Measurements from ENCODE around the gene SERGEF. TPM values are rescaled to one million over a fixed set of nuclear protein-coding genes. Genes with fewer than 3 reads are reported as not detected.

The SERGEF gene
- total and polyA plus RNA-seq, 2 of the 4 experiments (the other 2 are of a cell fraction), result 12.2 to 18.1 TPM

GRCh38 chr11:17988465-17988864 lies 24.4 kb downstream of the SERGEF start:
- H2BK5ac ChIP-seq (ENCODE audit: low read depth, low read length, poor library complexity, severe bottlenecking), result no peak overlapping the region
- H3K23ac ChIP-seq (ENCODE audit: low read depth, low read length), result no peak overlapping the region
- ATAC-seq (ENCODE audit: low read depth), result no peak
- peaks cover 7% of the 10 kb centered on the region; the same call in 1 of the 2 replicates for H3K4me1 ChIP-seq (ENCODE audit: control insufficient read depth, insufficient read depth, low read length)
- dilution Hi-C loops (cut with HindIII; ENCODE audit: low sequenced_read_pairs, unreplicated experiment) (loop anchor here (10.0 to 25.0 kb wide), 2 partner anchors 251 to 394 kb away; partner anchors contain the start of gene KCNC1), in situ Hi-C loops (cut with MboI; ENCODE audit: low sequenced_read_pairs) (no loop called here), intact Hi-C loops (cut with micrococcal nuclease) (no loop called here)
- no peaks in the 10 kb centered on the region for H3K27me3 ChIP-seq (ENCODE audit: control insufficient read depth, insufficient read depth, low read length)
- no peaks in the 10 kb centered on the region; the same call in 1 of the 2 replicates for H3K9me1 ChIP-seq (ENCODE audit: insufficient read depth, low read length)
- H3K4ac ChIP-seq (ENCODE audit: low read depth, low read length), result no peak overlapping the region
- no peak overlapping the region for H2AFZ ChIP-seq (replicated peaks; ENCODE audit: low read length, poor library complexity)
- H2BK15ac ChIP-seq (ENCODE audit: low read depth, low read length), result no peak overlapping the region
- H3K14ac ChIP-seq (replicated peaks; ENCODE audit: low read depth, low read length), result no peak overlapping the region
- H3K4me3 ChIP-seq (ENCODE audit: insufficient read depth, low read depth, low read length), result no peak overlapping the region
- no TSS peak for BruUV-seq (replicated peaks)
- H4K91ac ChIP-seq (ENCODE audit: insufficient read depth, low read depth, low read length), result no peak overlapping the region
- H3K36me3 ChIP-seq (ENCODE audit: control insufficient read depth, insufficient read depth, low read length), result peaks cover 3% of the 10 kb centered on the region
- WGBS, 2 experiments (ENCODE audit: extremely low coverage in 2 of 2, insufficient read length in 1 of 2), result no CpG with 5 or more reads among the region's 1 CpG
- no peak for DNase-seq
- no peak overlapping the region for H3K27ac ChIP-seq (ENCODE audit: insufficient read depth, low read length)
- no peaks in the 10 kb centered on the region for H4K20me1 ChIP-seq (ENCODE audit: insufficient read depth, low read length)
- no peak overlapping the region for H3K56ac ChIP-seq (ENCODE audit: extremely low read depth, insufficient read depth, low read length)
- no peaks in the 10 kb centered on the region for H3K9me3 ChIP-seq (ENCODE audit: control insufficient read depth, insufficient read depth, low read length)
- H4K5ac ChIP-seq (ENCODE audit: low read depth, low read length), result no peak overlapping the region
- H3K4me2 ChIP-seq (ENCODE audit: low read depth, low read length), result no peak overlapping the region
- no peaks in the 10 kb centered on the region for H3K79me1 ChIP-seq (ENCODE audit: low read depth in 1 of 2, low read length in 2 of 2)
- no peak overlapping the region for H3K9ac ChIP-seq (ENCODE audit: low read depth, low read length)
- no peak overlapping the region for H2BK20ac ChIP-seq (ENCODE audit: low read depth, low read length)
- H2AK5ac ChIP-seq (ENCODE audit: low read depth, low read length), result no peak overlapping the region
- TF ChIP-seq BHLHE40 (IDR thresholded peaks at IDR 0.05; ENCODE audit: low read depth, low read length) (no peak), MXI1 (IDR thresholded peaks at IDR 0.05; ENCODE audit: borderline replicate concordance, low read depth, low read length) (no peak), FOS (IDR thresholded peaks at IDR 0.05; ENCODE audit: low read depth, low read length) (no peak), RAD21 (IDR thresholded peaks at IDR 0.05; ENCODE audit: low read length) (no peak), ELK1 (IDR thresholded peaks at IDR 0.05; ENCODE audit: borderline replicate concordance, low read depth, low read length) (no peak), CEBPB (IDR thresholded peaks at IDR 0.05; ENCODE audit: low read depth, low read length) (no peak), POLR2A (IDR thresholded peaks at IDR 0.05; ENCODE audit: low read depth, low read length) (no peak), NFE2L2 (IDR thresholded peaks at IDR 0.05; ENCODE audit: low read depth, low read length) (no peak), MAZ (IDR thresholded peaks at IDR 0.05; ENCODE audit: borderline replicate concordance, low read depth, low read length) (no peak), MAFK (IDR thresholded peaks at IDR 0.05; ENCODE audit: low read depth, low read length) (no peak), CHD1 (IDR thresholded peaks at IDR 0.05; ENCODE audit: low read depth, low read length) (no peak)
- no peak overlapping the region for H2AK9ac ChIP-seq (replicated peaks; ENCODE audit: low read depth, low read length, poor library complexity)
- ChIA-PET POLR2A (ENCODE audit: unreplicated experiment) (no interaction called here), CTCF (interaction anchor here (2.6 to 3.3 kb wide), 2 partner anchors 10 to 258 kb away, joined by 9 to 14 read pairs; no protein-coding TSS in a partner anchor)
- H4K8ac ChIP-seq (ENCODE audit: low read depth in 2 of 2, low read length in 2 of 2), result no peak overlapping the region
- no peak overlapping the region for H2BK120ac ChIP-seq (ENCODE audit: low read depth, low read length)
- no peak overlapping the region for H3K18ac ChIP-seq (ENCODE audit: low read depth, low read length)

Data from IMR-90 (cell line).